Adrenal gland (tissue), 12 donors: ENCODE measurements around the gene ARL13B. TPM values are rescaled to one million over a fixed set of nuclear protein-coding genes. Genes with fewer than 3 reads are reported as not detected.
A peak's percentile ranks its signal among the peaks of the same experiment; 100 is the strongest.

Experiments
- DNase-seq, 7 donors: peaks; one replicate each; pipeline ENCODE4 v3.0.0-alpha.2; 2019 to 2020
- H3K27ac ChIP-seq, 5 donors: fragments of 200-600 bp; sonication (generic) in 4 of 5; 1 replicate in 3 of 5; 2 replicates in 2 of 5; pipeline versions ENCODE4 v1.5.1 to v1.8.0; 2016 to 2020; ENCODE audit warnings: mild to moderate bottlenecking in 1 of 5
- H3K27me3 ChIP-seq: fragments of 200-600 bp; 2 replicates; pipeline ENCODE4 v1.8.0; 2021
- H3K36me3 ChIP-seq, 2 donors: fragments of 200-600 bp; replicated peaks in 1 of 2; 1 replicate in 1 of 2; 2 replicates in 1 of 2; pipeline versions ENCODE4 v1.5.1 to v1.8.0; 2018 to 2022
- H3K4me1 ChIP-seq, 2 donors: fragments of 200-600 bp; replicated peaks in 1 of 2; 1 replicate in 1 of 2; 2 replicates in 1 of 2; pipeline versions ENCODE4 v1.5.1 to v1.8.0; 2018 to 2021
- H3K4me3 ChIP-seq, 4 donors: fragments of 200-600 bp; sonication (generic) in 3 of 4; one replicate each; pipeline ENCODE4 v1.5.1; 2016 to 2018
- H3K9me3 ChIP-seq, 3 donors: fragments of 200-600 bp; sonication (generic) in 1 of 3; replicated peaks in 1 of 3; 1 replicate in 2 of 3; 2 replicates in 1 of 3; pipeline versions ENCODE4 v1.5.1 to v1.8.0; 2016 to 2021
- CTCF ChIP-seq, 6 experiments: fragments of 450-650 bp in 4 of 6; fragments of 200-600 bp in 2 of 6; sonication (generic) in 1 of 6; IDR thresholded peaks; 1 replicate in 5 of 6; 2 replicates in 1 of 6; pipeline versions ENCODE4 v1.5.1 to v1.8.0; 2016 to 2021; ENCODE audit warnings: antibody characterized with exemption in 6 of 6, mild to moderate bottlenecking in 2 of 6, moderate library complexity in 1 of 6
- POLR2A ChIP-seq, 2 donors: fragments of 450-650 bp; IDR thresholded peaks; one replicate each; pipeline ENCODE4 v1.6.1; 2017; ENCODE audit warnings: antibody characterized with exemption in 2 of 2, mild to moderate bottlenecking in 2 of 2, moderate library complexity in 1 of 2
- WGBS, 4 donors: extraction: QIAGEN DNeasy Blood & Tissue Kit in 2 of 4; methylation state at CpG; one replicate each; pipeline versions ENCODE4 v1.1.5 to v1.1.7; 2013 to 2017; 5-methylcytosine and 5-hydroxymethylcytosine counted together
- intact Hi-C, 2 donors: fragments of 100-400 bp; cut with DNase I; formaldehyde crosslinking; loops; one replicate each; pipeline versions ENCODE4 v1.14.1 to v1.15.0; 2022 to 2023
- polyA plus RNA-seq, 3 donors: library from polyadenylated mRNA; stranded (reverse); fragments of 200-250 nt in 2 of 3; fragments of 350-450 nt in 1 of 3; fragmentation: Illumina TruSeq in 1 of 3; extraction: RNeasy Lipid Tissue Mini Kit (QIAGEN cat#74804) in 1 of 3; gene quantifications; one replicate each; pipeline ENCODE4 v1.2.3, GENCODE V29; 2013 to 2014
- total RNA-seq, 9 donors: library from RNA; depleted of rRNA in 4 of 9; stranded (reverse); fragments of >200 nt in 4 of 9; fragments of 120-200 nt in 1 of 9; fragmentation: NEBNext Ultra II Directional in 1 of 9; extraction: Animal tissue kit (Norgen Biotek cat#: 25700) in 1 of 9; gene quantifications; one replicate each; pipeline versions ENCODE4 v1.1.0 to v1.2.4, GENCODE V29; 2013 to 2023
- donor health status: healthy with polysubstance abuse.
- donor health status: Bipolar disorder and iron deficiency.
- donor health status: DM: yes; HTN: yes; CAD: no.
- donor health status: DM: no; HTN: no; CAD: no.
- donor health status: DM: no; HTN: no; CAD: no.
- donor health status: DM: yes; HTN: yes; CAD: no.

ARL13B gene
- total and polyA plus RNA-seq, 12 donors, result 3.2 to 7.7 (median 5.9) TPM

GRCh38 chr3:94062513-94063404, 82.8 kb downstream of the ARL13B start, which contains the start of the genes DHFR2 and NSUN3:
DHFR2 (minus strand) TSS chr3:94062916; CDS start chr3:94061511, 1,405 bp downstream.
NSUN3 (plus strand) TSS chr3:94063061; CDS start chr3:94063127, 66 bp downstream.
- peak; percentile 90 to 98 (median 95) for DNase-seq
- peaks cover 8 to 20% of the 10 kb centered on the region in 2 donors for H3K4me1 ChIP-seq
- WGBS, 4 donors, result 0% methylated on average over 33 to 52 of the region's 52 CpGs
- TF ChIP-seq POLR2A (IDR thresholded peaks at IDR 0.05), result peak; percentile 37 to 80
- TF ChIP-seq CTCF (IDR thresholded peaks at IDR 0.05), result no peak
- intact Hi-C loops, result loop anchor here (10.0 kb wide), 1 partner anchor 58 kb away; no protein-coding TSS in a partner anchor
- no peaks in the 10 kb centered on the region for H3K9me3 ChIP-seq
- peak within 1 kb of the TSS; percentile 19 to 89 (median 67) for H3K4me3 ChIP-seq
- no peaks in the 10 kb centered on the region for H3K36me3 ChIP-seq
- H3K27ac ChIP-seq, result peak within 1 kb of the TSS; percentile 66 to 94 (median 91)
- no peaks in the 10 kb centered on the region for H3K27me3 ChIP-seq

GRCh38 chr3:94063496-94064119, 83.7 kb downstream of the ARL13B start:
- intact Hi-C loops, result loop anchor here (10.0 kb wide), 1 partner anchor 59 kb away; no protein-coding TSS in a partner anchor
- WGBS, 4 donors, result 41 to 48% (median 46%) methylated on average over 17 of the region's 17 CpGs
- H3K27me3 ChIP-seq, result no peaks in the 10 kb centered on the region
- H3K4me1 ChIP-seq, result peaks cover 8 to 20% of the 10 kb centered on the region in 2 donors
- peak in 2 of 7 donors; percentile 11 to 33 for DNase-seq
- H3K36me3 ChIP-seq, result no peaks in the 10 kb centered on the region
- H3K9me3 ChIP-seq, result no peaks in the 10 kb centered on the region
- TF ChIP-seq CTCF (IDR thresholded peaks at IDR 0.05), result no peak
- no peak for TF ChIP-seq POLR2A (IDR thresholded peaks at IDR 0.05)
- H3K27ac ChIP-seq, result peak overlapping the region; percentile 66 to 94 (median 91)
- peak overlapping the region; percentile 19 to 89 (median 67) for H3K4me3 ChIP-seq

- no peak for TF ChIP-seq CTCF (IDR thresholded peaks at IDR 0.05)
- TF ChIP-seq POLR2A (IDR thresholded peaks at IDR 0.05), result no peak
- Histone ChIP-seq H3K36me3 (no peaks in the 10 kb centered on the region), H3K9me3 (no peaks in the 10 kb centered on the region), H3K27me3 (no peaks in the 10 kb centered on the region), H3K4me3 (no peak overlapping the region), H3K4me1 (peaks cover 12 to 20% of the 10 kb centered on the region in 2 donors), H3K27ac (peak overlapping the region in 2 of 5 donors; percentile 44 to 92)
- 68 to 74% (median 72%) methylated on average over 6 of the region's 6 CpGs for WGBS, 4 donors
- intact Hi-C loops, result loop anchor here (10.0 kb wide), 1 partner anchor 60 kb away; no protein-coding TSS in a partner anchor
- DNase-seq, result no peak
Measured at GRCh38 chr3:94064243-94064860, 84.4 kb downstream of the ARL13B start.
